Trophoblast cell (in vitro differentiated cells and primary cell): ENCODE results near the gene RPS21.

Experiments
- DNase-seq, 2 donors: peaks; one replicate each; pipeline ENCODE4 v3.0.0-alpha.2; 2016
- H2AFZ ChIP-seq: 2 replicates; pipeline ENCODE4 v1.6.1; 2013; ENCODE audit warnings: low read length, moderate library complexity, mild to moderate bottlenecking; ENCODE audit not compliant: insufficient read depth, poor library complexity
- H2AK5ac ChIP-seq: 2 replicates; pipeline ENCODE4 v1.6.1; 2013; ENCODE audit warnings: mild to moderate bottlenecking, low read length
- H2BK120ac ChIP-seq: 2 replicates; pipeline ENCODE4 v1.6.1; 2013; ENCODE audit warnings: low read length, mild to moderate bottlenecking, moderate library complexity; ENCODE audit not compliant: insufficient read depth, poor library complexity
- H2BK12ac ChIP-seq: 2 replicates; pipeline ENCODE4 v1.6.1; 2013; ENCODE audit warnings: mild to moderate bottlenecking, low read length, moderate library complexity
- H2BK5ac ChIP-seq: 2 replicates; pipeline ENCODE4 v1.6.1; 2013; ENCODE audit warnings: low read length, low read depth, moderate library complexity, mild to moderate bottlenecking; ENCODE audit not compliant: poor library complexity
- H3K14ac ChIP-seq: 2 replicates; pipeline ENCODE4 v1.6.1; 2013; ENCODE audit warnings: mild to moderate bottlenecking, low read length
- H3K18ac ChIP-seq: 2 replicates; pipeline ENCODE4 v1.6.1; 2013; ENCODE audit warnings: mild to moderate bottlenecking, low read length
- H3K23ac ChIP-seq: 2 replicates; pipeline ENCODE4 v1.6.1; 2013; ENCODE audit warnings: low read length
- H3K27ac ChIP-seq: 2 replicates; pipeline ENCODE4 v1.5.1; 2013; ENCODE audit warnings: low read depth, mild to moderate bottlenecking, inconsistent platforms, low read length, moderate library complexity
- H3K27me3 ChIP-seq: 2 replicates; pipeline ENCODE4 v1.6.1; 2013; ENCODE audit warnings: inconsistent platforms, mild to moderate bottlenecking, low read length, moderate library complexity; ENCODE audit not compliant: insufficient read depth
- H3K36me3 ChIP-seq, 2 experiments: 1 replicate in 1 of 2; 2 replicates in 1 of 2; pipeline ENCODE4 v1.6.1; 2013; ENCODE audit warnings: low read length in 2 of 2, mild to moderate bottlenecking in 2 of 2, moderate library complexity in 1 of 2; ENCODE audit not compliant: insufficient read depth in 2 of 2, control insufficient read depth in 1 of 2
- H3K4ac ChIP-seq: 2 replicates; pipeline ENCODE4 v1.6.1; 2013; ENCODE audit warnings: low read depth, mild to moderate bottlenecking, low read length, moderate library complexity
- H3K4me1 ChIP-seq, 2 experiments: 1 replicate in 1 of 2; 2 replicates in 1 of 2; pipeline ENCODE4 v1.6.1; 2013; ENCODE audit warnings: low read length in 2 of 2, mild to moderate bottlenecking in 2 of 2, moderate library complexity in 1 of 2; ENCODE audit not compliant: insufficient read depth in 2 of 2, control insufficient read depth in 1 of 2
- H3K4me2 ChIP-seq: 2 replicates; pipeline ENCODE4 v1.6.1; 2013; ENCODE audit warnings: inconsistent platforms, mild to moderate bottlenecking, low read length, moderate library complexity
- H3K4me3 ChIP-seq: 2 replicates; pipeline ENCODE4 v1.5.1; 2013; ENCODE audit warnings: mild to moderate bottlenecking, low read depth, low read length, inconsistent platforms
- H3K79me1 ChIP-seq: one replicate; pipeline ENCODE4 v1.6.1; 2013; ENCODE audit warnings: low read length
- H3K79me2 ChIP-seq: 2 replicates; pipeline ENCODE4 v1.6.1; 2013; ENCODE audit warnings: low read length, mild to moderate bottlenecking; ENCODE audit not compliant: control insufficient read depth, insufficient read depth, poor library complexity
- H3K9ac ChIP-seq: 2 replicates; pipeline ENCODE4 v1.6.1; 2013; ENCODE audit warnings: mild to moderate bottlenecking, low read length
- H3K9me3 ChIP-seq: 2 replicates; pipeline ENCODE4 v1.6.1; 2013; ENCODE audit warnings: low read depth, mild to moderate bottlenecking, control low read depth, inconsistent platforms, low read length; ENCODE audit not compliant: insufficient read depth
- H4K12ac ChIP-seq: 2 replicates; pipeline ENCODE4 v1.6.1; 2013; ENCODE audit warnings: low read depth, mild to moderate bottlenecking, low read length, moderate library complexity
- H4K8ac ChIP-seq: 2 replicates; pipeline ENCODE4 v1.6.1; 2013; ENCODE audit warnings: low read depth, mild to moderate bottlenecking, low read length, moderate library complexity
- H4K91ac ChIP-seq: one replicate; pipeline ENCODE4 v1.6.1; 2013; ENCODE audit warnings: low read depth, mild to moderate bottlenecking, low read length, moderate library complexity
- WGBS: extraction: QIAGEN DNeasy Blood & Tissue Kit; methylation state at CpG from one replicate; pipeline ENCODE4 v1.1.7; 2013; ENCODE audit warnings: missing lambda C conversion rate; ENCODE audit not compliant: insufficient read length, insufficient coverage; ENCODE audit errors: extremely low coverage; 5-methylcytosine and 5-hydroxymethylcytosine counted together

The RPS21 gene

GRCh38 chr20:62374331-62375152 is 12.4 kb upstream of the RPS21 start:
- DNase-seq, result no peak
- Histone ChIP-seq H2BK120ac (peak overlapping the region; percentile 5), H2AFZ (no peak overlapping the region), H3K4me1 (peaks cover 32 to 38% of the 10 kb centered on the region in 2 experiments), H3K36me3 (no peaks in the 10 kb centered on the region), H3K23ac (no peak overlapping the region), H3K18ac (no peak overlapping the region), H3K4me2 (no peak overlapping the region), H2BK5ac (no peak overlapping the region), H3K79me1 (peaks cover 32% of the 10 kb centered on the region), H2BK12ac (peak overlapping the region; percentile 50), H4K91ac (peak overlapping the region; percentile 20), H3K27me3 (no peaks in the 10 kb centered on the region), H3K79me2 (peaks cover 6% of the 10 kb centered on the region), H4K8ac (no peak overlapping the region), H3K4me3 (no peak overlapping the region), H4K12ac (no peak overlapping the region), H3K9me3 (no peaks in the 10 kb centered on the region), H3K4ac (no peak overlapping the region), H3K27ac (no peak overlapping the region), H3K14ac (peak overlapping the region; percentile 13), H2AK5ac (peak overlapping the region; percentile 39), H3K9ac (no peak overlapping the region)
- WGBS, result no CpG with 5 or more reads among the region's 24 CpGs

GRCh38 chr20:62376112-62377063 is 10.5 kb upstream of the RPS21 start:
- peak overlapping the region; percentile 11 for H3K4ac ChIP-seq
- peak overlapping the region; percentile 20 for H3K18ac ChIP-seq
- H3K36me3 ChIP-seq, result no peaks in the 10 kb centered on the region
- H3K27me3 ChIP-seq, result no peaks in the 10 kb centered on the region
- H2BK5ac ChIP-seq, result peak overlapping the region; percentile 84
- no CpG with 5 or more reads among the region's 26 CpGs for whole genome bisulfite sequencing
- peak overlapping the region; percentile 13 for H3K4me2 ChIP-seq
- no peak overlapping the region for H2AFZ ChIP-seq
- peaks cover 24 to 33% of the 10 kb centered on the region in 2 experiments for H3K4me1 ChIP-seq
- peak overlapping the region; percentile 79 for H4K8ac ChIP-seq
- no peak overlapping the region for H3K4me3 ChIP-seq
- peak overlapping the region; percentile 75 for H2AK5ac ChIP-seq
- no peaks in the 10 kb centered on the region for H3K9me3 ChIP-seq
- H4K12ac ChIP-seq, result peak overlapping the region; percentile 78
- H3K9ac ChIP-seq, result peak overlapping the region; percentile 11
- peak overlapping the region; percentile 91 for H4K91ac ChIP-seq
- H3K23ac ChIP-seq, result no peak overlapping the region
- H3K14ac ChIP-seq, result peak overlapping the region; percentile 76
- peak overlapping the region; percentile 93 for H2BK120ac ChIP-seq
- DNase-seq, result peak; percentile 36 to 61
- peak overlapping the region; percentile 85 for H3K27ac ChIP-seq
- peak overlapping the region; percentile 84 for H2BK12ac ChIP-seq
- H3K79me2 ChIP-seq, result peaks cover 6% of the 10 kb centered on the region
- peaks cover 31% of the 10 kb centered on the region for H3K79me1 ChIP-seq

GRCh38 chr20:62377064-62377461 is 9.8 kb upstream of the RPS21 start:
- Histone ChIP-seq H3K27ac (peak overlapping the region; percentile 91), H4K8ac (peak overlapping the region; percentile 79), H2BK120ac (peak overlapping the region; percentile 93), H4K91ac (peak overlapping the region; percentile 91), H3K18ac (peak overlapping the region; percentile 58), H3K23ac (no peak overlapping the region), H3K4me1 (peaks cover 24 to 33% of the 10 kb centered on the region in 2 experiments), H2BK12ac (peak overlapping the region; percentile 84), H2BK5ac (peak overlapping the region; percentile 86), H3K4me3 (no peak overlapping the region), H3K9ac (no peak overlapping the region), H3K36me3 (peaks cover 0 to 6% of the 10 kb centered on the region in 2 experiments), H3K79me1 (peaks cover 31% of the 10 kb centered on the region), H3K27me3 (no peaks in the 10 kb centered on the region), H2AK5ac (peak overlapping the region; percentile 92), H4K12ac (no peak overlapping the region), H3K14ac (peak overlapping the region; percentile 76), H3K4me2 (no peak overlapping the region), H3K79me2 (peaks cover 6% of the 10 kb centered on the region), H3K9me3 (no peaks in the 10 kb centered on the region), H3K4ac (peak overlapping the region; percentile 43), H2AFZ (no peak overlapping the region)
- no CpG with 5 or more reads among the region's 17 CpGs for WGBS
- DNase-seq, result no peak

- Histone ChIP-seq H3K4me1 (peaks cover 24 to 35% of the 10 kb centered on the region in 2 experiments), H4K8ac (peak overlapping the region; percentile 64), H2AFZ (no peak overlapping the region), H3K23ac (no peak overlapping the region), H3K4me3 (no peak overlapping the region), H3K9ac (no peak overlapping the region), H3K79me2 (peaks cover 6% of the 10 kb centered on the region), H2BK5ac (peak overlapping the region; percentile 86), H3K79me1 (peaks cover 31% of the 10 kb centered on the region), H2BK12ac (peak overlapping the region; percentile 84), H3K9me3 (no peaks in the 10 kb centered on the region), H2BK120ac (peak overlapping the region; percentile 93), H4K91ac (peak overlapping the region; percentile 91), H3K27me3 (no peaks in the 10 kb centered on the region), H4K12ac (no peak overlapping the region), H2AK5ac (peak overlapping the region; percentile 92), H3K27ac (peak overlapping the region; percentile 91), H3K14ac (peak overlapping the region; percentile 73), H3K36me3 (peaks cover 0 to 6% of the 10 kb centered on the region in 2 experiments), H3K18ac (peak overlapping the region; percentile 58), H3K4ac (peak overlapping the region; percentile 43), H3K4me2 (peak overlapping the region; percentile 12)
- DNase-seq, result no peak
- WGBS, result no CpG with 5 or more reads among the region's 15 CpGs
These were observed 9.2 kb upstream of the RPS21 start for GRCh38 chr20:62377615-62378178.
